Upper lobe of left lung (tissue), 4 donors: ENCODE data around the gene DOCK1.

Experiments used
- CTCF ChIP-seq, 6 experiments: fragments of 450-650 bp in 4 of 6; fragments of 200-600 bp in 2 of 6; sonication (generic) in 2 of 6; IDR thresholded peaks; one replicate each; pipeline ENCODE4 v1.5.1; 2016 to 2019; ENCODE audit warnings: antibody characterized with exemption in 6 of 6
- EP300 ChIP-seq, 4 donors: sonication (generic); formaldehyde crosslinking; IDR thresholded peaks; one replicate each; pipeline ENCODE4 v1.5.1; 2017; ENCODE audit warnings: antibody characterized with exemption in 4 of 4, control low read depth in 2 of 4
- POLR2A ChIP-seq, 4 donors: fragments of 450-650 bp; IDR thresholded peaks; one replicate each; pipeline ENCODE4 v1.5.1; 2016 to 2017; ENCODE audit warnings: antibody characterized with exemption in 4 of 4, mild to moderate bottlenecking in 2 of 4
- POLR2AphosphoS5 ChIP-seq, 2 donors: sonication (generic); formaldehyde crosslinking; IDR thresholded peaks; one replicate each; pipeline ENCODE4 v1.5.1; 2017; ENCODE audit warnings: antibody characterized with exemption in 2 of 2

- TF ChIP-seq POLR2A (IDR thresholded peaks at IDR 0.05) (no peak), CTCF (IDR thresholded peaks at IDR 0.05) (no peak), POLR2AphosphoS5 (IDR thresholded peaks at IDR 0.05) (no peak), EP300 (IDR thresholded peaks at IDR 0.05) (no peak)
Observed at GRCh38 chr10:127047878-127048238, 142.6 kb downstream of the DOCK1 start.
